Measurements from ENCODE around the gene TACC2. TPM values are rescaled to one million over a fixed set of nuclear protein-coding genes. Genes with fewer than 3 reads are reported as not detected.

TACC2 gene
- total and polyA plus RNA-seq, 9 of the 15 experiments (the other 6 are each of a cell fraction or from before 2014, with no cell fraction given): under 0.01 to 0.35 (median 0.03) TPM; not detected in 6

DNA sequence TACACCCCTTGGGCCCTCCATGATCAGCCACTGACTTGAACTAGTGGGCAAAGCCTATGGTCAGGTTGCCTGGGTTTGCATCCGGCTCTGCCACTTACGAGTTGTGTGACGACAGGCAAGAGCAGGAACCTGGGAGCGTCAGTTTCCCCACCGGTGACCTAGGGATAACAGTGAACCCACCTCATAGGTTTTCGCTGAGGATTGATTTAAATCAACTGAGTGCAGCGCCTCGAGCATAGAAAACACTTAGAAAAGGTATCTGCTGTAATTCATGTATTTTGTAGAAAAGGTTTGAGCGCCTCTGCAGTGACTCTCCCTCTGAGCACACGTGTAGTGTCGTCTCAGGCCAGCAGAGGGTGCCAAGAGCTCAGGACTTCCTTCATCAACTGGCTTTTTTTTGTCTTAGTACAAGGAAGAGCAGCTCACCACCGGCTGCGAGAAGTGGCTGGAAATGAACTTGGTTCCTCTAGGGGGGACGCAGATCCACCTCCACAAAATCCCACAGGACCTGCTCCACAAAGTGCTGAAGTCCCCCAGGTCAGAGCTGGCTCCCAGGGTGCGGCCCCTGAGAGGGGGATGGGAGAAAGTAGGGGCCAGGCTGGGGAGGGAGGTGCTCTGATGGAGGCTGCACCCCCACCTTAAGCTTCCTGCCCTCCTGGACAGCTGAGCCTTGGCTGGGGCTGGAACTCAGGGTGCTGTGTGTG lies 309.8 kb downstream of the TACC2 start (continued):
- TF ChIP-seq, protein P1, sequence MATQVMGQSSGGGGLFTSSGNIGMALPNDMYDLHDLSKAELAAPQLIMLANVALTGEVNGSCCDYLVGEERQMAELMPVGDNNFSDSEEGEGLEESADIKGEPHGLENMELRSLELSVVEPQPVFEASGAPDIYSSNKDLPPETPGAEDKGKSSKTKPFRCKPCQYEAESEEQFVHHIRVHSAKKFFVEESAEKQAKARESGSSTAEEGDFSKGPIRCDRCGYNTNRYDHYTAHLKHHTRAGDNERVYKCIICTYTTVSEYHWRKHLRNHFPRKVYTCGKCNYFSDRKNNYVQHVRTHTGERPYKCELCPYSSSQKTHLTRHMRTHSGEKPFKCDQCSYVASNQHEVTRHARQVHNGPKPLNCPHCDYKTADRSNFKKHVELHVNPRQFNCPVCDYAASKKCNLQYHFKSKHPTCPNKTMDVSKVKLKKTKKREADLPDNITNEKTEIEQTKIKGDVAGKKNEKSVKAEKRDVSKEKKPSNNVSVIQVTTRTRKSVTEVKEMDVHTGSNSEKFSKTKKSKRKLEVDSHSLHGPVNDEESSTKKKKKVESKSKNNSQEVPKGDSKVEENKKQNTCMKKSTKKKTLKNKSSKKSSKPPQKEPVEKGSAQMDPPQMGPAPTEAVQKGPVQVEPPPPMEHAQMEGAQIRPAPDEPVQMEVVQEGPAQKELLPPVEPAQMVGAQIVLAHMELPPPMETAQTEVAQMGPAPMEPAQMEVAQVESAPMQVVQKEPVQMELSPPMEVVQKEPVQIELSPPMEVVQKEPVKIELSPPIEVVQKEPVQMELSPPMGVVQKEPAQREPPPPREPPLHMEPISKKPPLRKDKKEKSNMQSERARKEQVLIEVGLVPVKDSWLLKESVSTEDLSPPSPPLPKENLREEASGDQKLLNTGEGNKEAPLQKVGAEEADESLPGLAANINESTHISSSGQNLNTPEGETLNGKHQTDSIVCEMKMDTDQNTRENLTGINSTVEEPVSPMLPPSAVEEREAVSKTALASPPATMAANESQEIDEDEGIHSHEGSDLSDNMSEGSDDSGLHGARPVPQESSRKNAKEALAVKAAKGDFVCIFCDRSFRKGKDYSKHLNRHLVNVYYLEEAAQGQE (IDR thresholded peaks at IDR 0.05; ENCODE audit: borderline replicate concordance): peak; percentile 63; the same call in 1 of the 2 replicates
- TF ChIP-seq, protein P1 (CRISPR knock-in tag; IDR thresholded peaks at IDR 0.05; ENCODE audit: low read depth): no peak
- TF ChIP-seq, protein P2, sequence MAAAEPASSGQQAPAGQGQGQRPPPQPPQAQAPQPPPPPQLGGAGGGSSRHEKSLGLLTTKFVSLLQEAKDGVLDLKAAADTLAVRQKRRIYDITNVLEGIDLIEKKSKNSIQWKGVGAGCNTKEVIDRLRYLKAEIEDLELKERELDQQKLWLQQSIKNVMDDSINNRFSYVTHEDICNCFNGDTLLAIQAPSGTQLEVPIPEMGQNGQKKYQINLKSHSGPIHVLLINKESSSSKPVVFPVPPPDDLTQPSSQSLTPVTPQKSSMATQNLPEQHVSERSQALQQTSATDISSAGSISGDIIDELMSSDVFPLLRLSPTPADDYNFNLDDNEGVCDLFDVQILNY (CRISPR knock-in tag; IDR thresholded peaks at IDR 0.05): no peak
- TF ChIP-seq, protein P3, sequence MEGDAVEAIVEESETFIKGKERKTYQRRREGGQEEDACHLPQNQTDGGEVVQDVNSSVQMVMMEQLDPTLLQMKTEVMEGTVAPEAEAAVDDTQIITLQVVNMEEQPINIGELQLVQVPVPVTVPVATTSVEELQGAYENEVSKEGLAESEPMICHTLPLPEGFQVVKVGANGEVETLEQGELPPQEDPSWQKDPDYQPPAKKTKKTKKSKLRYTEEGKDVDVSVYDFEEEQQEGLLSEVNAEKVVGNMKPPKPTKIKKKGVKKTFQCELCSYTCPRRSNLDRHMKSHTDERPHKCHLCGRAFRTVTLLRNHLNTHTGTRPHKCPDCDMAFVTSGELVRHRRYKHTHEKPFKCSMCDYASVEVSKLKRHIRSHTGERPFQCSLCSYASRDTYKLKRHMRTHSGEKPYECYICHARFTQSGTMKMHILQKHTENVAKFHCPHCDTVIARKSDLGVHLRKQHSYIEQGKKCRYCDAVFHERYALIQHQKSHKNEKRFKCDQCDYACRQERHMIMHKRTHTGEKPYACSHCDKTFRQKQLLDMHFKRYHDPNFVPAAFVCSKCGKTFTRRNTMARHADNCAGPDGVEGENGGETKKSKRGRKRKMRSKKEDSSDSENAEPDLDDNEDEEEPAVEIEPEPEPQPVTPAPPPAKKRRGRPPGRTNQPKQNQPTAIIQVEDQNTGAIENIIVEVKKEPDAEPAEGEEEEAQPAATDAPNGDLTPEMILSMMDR (IDR thresholded peaks at IDR 0.05 in 2 of 3, conservative IDR thresholded peaks at IDR 0.05 in 1 of 3; ENCODE audit: insufficient read depth in 2 of 3, low read depth in 1 of 3, low read length in 3 of 3): peak; percentile 67 to 77 (median 77)
- TF ChIP-seq BACH1 (tag; IDR thresholded peaks at IDR 0.05) (no peak), ZNF589 (CRISPR knock-in tag; IDR thresholded peaks at IDR 0.05; ENCODE audit: low read depth) (no peak), GATAD2A (IDR thresholded peaks at IDR 0.05) (no peak), ZNF436 (CRISPR knock-in tag; IDR thresholded peaks at IDR 0.05) (no peak), TARDBP (IDR thresholded peaks at IDR 0.05) (no peak), XRCC3 (IDR thresholded peaks at IDR 0.05) (no peak), DDX20 (tag; IDR thresholded peaks at IDR 0.05; ENCODE audit: low read depth) (no peak), NCOA1 (IDR thresholded peaks at IDR 0.05; ENCODE audit: low read depth) (no peak), RFX1 (IDR thresholded peaks at IDR 0.05) (no peak), MCM5 (IDR thresholded peaks at IDR 0.05; ENCODE audit: low read depth) (no peak), RAD21 (CRISPR knock-in tag; conservative IDR thresholded peaks at IDR 0.05 in 1 of 2, IDR thresholded peaks at IDR 0.05 in 1 of 2) (peak; percentile 59 to 82)
- TF ChIP-seq, protein P4, sequence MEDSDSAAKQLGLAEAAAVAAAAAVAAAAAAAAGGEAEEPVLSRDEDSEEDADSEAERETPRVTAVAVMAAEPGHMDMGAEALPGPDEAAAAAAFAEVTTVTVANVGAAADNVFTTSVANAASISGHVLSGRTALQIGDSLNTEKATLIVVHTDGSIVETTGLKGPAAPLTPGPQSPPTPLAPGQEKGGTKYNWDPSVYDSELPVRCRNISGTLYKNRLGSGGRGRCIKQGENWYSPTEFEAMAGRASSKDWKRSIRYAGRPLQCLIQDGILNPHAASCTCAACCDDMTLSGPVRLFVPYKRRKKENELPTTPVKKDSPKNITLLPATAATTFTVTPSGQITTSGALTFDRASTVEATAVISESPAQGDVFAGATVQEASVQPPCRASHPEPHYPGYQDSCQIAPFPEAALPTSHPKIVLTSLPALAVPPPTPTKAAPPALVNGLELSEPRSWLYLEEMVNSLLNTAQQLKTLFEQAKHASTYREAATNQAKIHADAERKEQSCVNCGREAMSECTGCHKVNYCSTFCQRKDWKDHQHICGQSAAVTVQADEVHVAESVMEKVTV (CRISPR knock-in tag; IDR thresholded peaks at IDR 0.05): peak; percentile 9; the same call in 1 of the 2 replicates
